RWPE2 (cell line): Measurements from ENCODE around the gene MIDN.

Experiments used
- ATAC-seq: fragments of 200-7000 bp; cut with Tn5 transposase; 3 replicates; pipeline ENCODE4 v1.9.1; 2021; ENCODE audit warnings: low read depth
- DNase-seq: peaks from one replicate; pipeline ENCODE4 v3.0.0-alpha.2; 2020; ENCODE audit warnings: low spot score
- H3K27ac ChIP-seq: fragments of 450-650 bp; 2 replicates; pipeline ENCODE4 v1.5.1; 2017; ENCODE audit warnings: mild to moderate bottlenecking; ENCODE audit not compliant: poor library complexity, severe bottlenecking
- H3K27me3 ChIP-seq: fragments of 250-450 bp; sonication (Bioruptor Pico); 2 replicates; pipeline ENCODE4 v1.5.1; 2021; ENCODE audit warnings: mild to moderate bottlenecking, moderate library complexity; ENCODE audit not compliant: insufficient read depth, poor library complexity, severe bottlenecking
- H3K36me3 ChIP-seq: fragments of 250-450 bp; sonication (Bioruptor Pico); 2 replicates; pipeline ENCODE4 v1.5.1; 2020; ENCODE audit warnings: low read depth, mild to moderate bottlenecking, moderate library complexity
- H3K4me1 ChIP-seq: fragments of 250-450 bp; sonication (Bioruptor Pico); 2 replicates; pipeline ENCODE4 v1.5.1; 2021; ENCODE audit warnings: mild to moderate bottlenecking, moderate library complexity; ENCODE audit not compliant: insufficient read depth, poor library complexity, severe bottlenecking
- H3K4me3 ChIP-seq: fragments of 250-450 bp; sonication (Bioruptor Pico); 2 replicates; pipeline ENCODE4 v1.5.1; 2021; ENCODE audit warnings: mild to moderate bottlenecking, moderate library complexity; ENCODE audit not compliant: severe bottlenecking
- H3K9me3 ChIP-seq: fragments of 250-450 bp; sonication (Bioruptor Pico); 2 replicates; pipeline ENCODE4 v1.5.1; 2021; ENCODE audit warnings: mild to moderate bottlenecking, moderate library complexity; ENCODE audit not compliant: severe bottlenecking
- CTCF ChIP-seq: fragments of 450-650 bp; IDR thresholded peaks from one replicate; pipeline ENCODE4 v1.5.1; 2017; ENCODE audit warnings: mild to moderate bottlenecking, moderate library complexity; ENCODE audit not compliant: poor library complexity, severe bottlenecking

Gene MIDN

DNA sequence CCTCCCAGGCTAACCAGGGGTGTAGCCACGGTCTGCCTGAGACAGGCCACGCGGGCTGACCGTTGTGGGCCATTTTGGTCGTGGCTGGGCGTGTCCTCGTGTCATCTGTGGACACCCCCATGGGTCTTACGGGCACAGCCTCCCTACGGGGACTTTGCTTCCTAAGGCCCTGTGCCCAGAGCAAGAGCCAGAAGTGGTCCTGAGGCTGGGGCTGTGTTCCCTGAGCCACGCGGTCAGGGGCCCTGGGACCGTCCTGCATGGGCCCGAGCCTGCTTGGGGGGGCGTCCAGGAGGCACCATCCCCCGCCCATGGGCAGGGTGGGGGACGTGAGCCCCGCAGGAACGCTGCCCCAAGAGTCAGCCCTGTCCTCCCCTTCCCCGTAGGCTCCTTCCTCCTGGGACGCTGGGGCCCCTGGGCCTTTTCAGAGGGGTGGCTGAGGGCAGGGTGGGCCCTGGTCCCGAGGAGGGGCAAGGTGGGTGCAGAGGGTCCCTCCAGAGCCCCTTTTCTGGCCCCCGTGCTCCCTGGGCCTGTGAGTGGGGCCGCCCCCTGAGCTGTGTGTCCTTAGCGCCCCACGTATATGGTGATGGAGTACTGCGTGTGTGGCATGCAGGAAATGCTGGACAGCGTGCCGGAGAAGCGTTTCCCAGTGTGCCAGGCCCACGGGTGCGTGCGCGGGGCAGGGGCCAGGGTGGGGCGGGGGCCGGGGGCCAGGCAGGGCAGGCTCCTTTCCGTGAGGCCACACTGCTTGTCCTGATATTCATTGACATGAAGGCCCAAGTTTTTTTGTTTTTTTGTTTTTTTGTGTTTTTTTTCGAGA, 29.4 kb upstream of the MIDN start:
- Histone ChIP-seq H3K36me3 (peaks cover 20% of the 10 kb centered on the region), H3K27me3 (no peaks in the 10 kb centered on the region), H3K9me3 (no peaks in the 10 kb centered on the region), H3K4me1 (peaks cover 29% of the 10 kb centered on the region), H3K27ac (no peak overlapping the region), H3K4me3 (no peak overlapping the region)
- TF ChIP-seq CTCF: no peak
- DNase-seq: no peak
- no peak for ATAC-seq

- no peaks in the 10 kb centered on the region for H3K27me3 ChIP-seq
- H3K36me3 ChIP-seq: peaks cover 20% of the 10 kb centered on the region
- TF ChIP-seq CTCF: no peak
- DNase-seq: no peak
- H3K4me3 ChIP-seq: no peak overlapping the region
- no peak for ATAC-seq
- no peaks in the 10 kb centered on the region for H3K9me3 ChIP-seq
- peaks cover 20% of the 10 kb centered on the region for H3K4me1 ChIP-seq
- H3K27ac ChIP-seq: no peak overlapping the region
These were observed 28.5 kb upstream of the MIDN start for GRCh38 chr19:1219786-1220476.

GRCh38 chr19:1220477-1220930, 27.9 kb upstream of the MIDN start:
- H3K36me3 ChIP-seq: peaks cover 20% of the 10 kb centered on the region
- no peak for DNase-seq
- no peak overlapping the region for H3K27ac ChIP-seq
- H3K4me1 ChIP-seq: peaks cover 14% of the 10 kb centered on the region
- no peak for ATAC-seq
- no peaks in the 10 kb centered on the region for H3K9me3 ChIP-seq
- no peaks in the 10 kb centered on the region for H3K27me3 ChIP-seq
- TF ChIP-seq CTCF: no peak
- H3K4me3 ChIP-seq: no peak overlapping the region

DNA sequence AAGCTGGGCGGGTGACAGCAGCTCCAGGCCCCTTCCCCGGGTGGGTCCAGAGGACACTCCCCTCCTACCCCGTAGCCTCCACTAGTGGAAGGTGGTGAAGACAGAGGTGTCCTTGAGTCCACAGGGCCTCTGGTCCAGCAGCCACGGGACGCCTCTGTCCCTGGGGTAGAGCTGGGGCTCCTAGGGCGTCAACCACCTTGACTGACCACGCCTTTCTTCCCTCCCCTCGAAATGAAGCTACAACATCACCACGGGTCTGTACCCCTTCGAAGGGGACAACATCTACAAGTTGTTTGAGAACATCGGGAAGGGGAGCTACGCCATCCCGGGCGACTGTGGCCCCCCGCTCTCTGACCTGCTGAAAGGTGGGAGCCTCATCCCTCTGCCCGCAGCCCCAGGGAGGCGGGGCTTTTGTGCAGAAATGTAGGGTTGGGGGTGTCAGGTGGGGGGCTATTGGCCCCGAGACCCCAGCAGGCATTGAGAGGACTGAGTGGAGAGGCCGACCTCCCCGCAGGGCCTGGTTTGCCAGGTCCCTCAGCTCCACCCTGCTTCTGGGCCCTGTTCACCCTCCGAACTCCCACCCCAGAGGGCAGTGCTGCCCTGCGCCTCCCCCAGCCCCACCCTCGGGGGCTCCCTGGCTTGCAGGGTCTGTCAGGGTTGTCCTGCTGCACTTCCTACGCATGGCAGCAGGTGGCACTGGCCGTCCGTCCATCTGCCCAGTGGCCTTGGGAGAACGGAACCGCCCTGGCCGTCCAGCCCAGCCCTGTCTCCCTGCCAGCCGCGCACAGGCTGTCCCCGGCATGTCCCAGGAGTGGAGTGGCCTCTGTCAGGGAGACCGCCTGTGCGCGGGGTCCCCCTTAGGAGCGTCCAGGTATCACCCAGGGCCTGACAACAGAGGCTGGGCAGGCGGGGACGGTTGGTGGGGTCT, 27.1 kb upstream of the MIDN start:
- no peak overlapping the region for H3K27ac ChIP-seq

More for the DNA sequence above, 27.1 kb upstream of the MIDN start:
- H3K27me3 ChIP-seq: no peaks in the 10 kb centered on the region
- H3K4me1 ChIP-seq: peaks cover 7% of the 10 kb centered on the region
- no peak overlapping the region for H3K4me3 ChIP-seq
- no peak for ATAC-seq
- DNase-seq: no peak
- peaks cover 20% of the 10 kb centered on the region for H3K36me3 ChIP-seq
- H3K9me3 ChIP-seq: no peaks in the 10 kb centered on the region
- peak; percentile 38 for TF ChIP-seq CTCF
